Measurements from ENCODE around the gene CA10.

CA10 gene

DNA sequence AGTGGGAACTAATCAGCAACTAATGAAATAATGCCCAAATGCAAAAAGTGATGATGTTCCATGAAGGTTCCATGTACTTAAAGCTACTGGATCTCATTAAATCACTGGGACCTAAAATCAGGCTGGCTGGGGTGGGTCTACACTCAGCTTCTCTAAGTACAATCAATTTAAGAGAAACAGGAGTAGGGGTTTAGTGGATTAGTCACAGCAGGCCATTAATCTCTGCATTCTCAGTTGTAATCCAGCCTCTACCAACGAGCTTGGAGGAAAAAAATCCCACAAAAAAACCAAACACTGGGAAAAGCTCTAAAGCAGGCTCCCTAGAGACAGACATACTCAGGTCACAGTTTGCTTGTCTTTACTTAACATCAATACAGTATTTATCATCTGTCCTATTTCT is 15.0 kb downstream of the CA10 start:
- Histone ChIP-seq H3K36me3 (ENCODE audit: control insufficient read depth in 1 of 2, insufficient read depth in 2 of 2, low read length in 2 of 2) (no peaks in the 10 kb centered on the region), H3K9me3 (ENCODE audit: control insufficient read depth in 1 of 2, low read length in 2 of 2) (no peaks in the 10 kb centered on the region), H3K27ac (ENCODE audit: low read length) (no peak overlapping the region), H3K27me3 (ENCODE audit: low read depth, low read length) (no peaks in the 10 kb centered on the region), H3K4me1 (ENCODE audit: control insufficient read depth in 1 of 2, insufficient read depth in 2 of 2, low read length in 2 of 2) (no peaks in the 10 kb centered on the region), H3K4me3 (ENCODE audit: low read depth in 1 of 2, low read length in 2 of 2) (no peak overlapping the region)

DNA sequence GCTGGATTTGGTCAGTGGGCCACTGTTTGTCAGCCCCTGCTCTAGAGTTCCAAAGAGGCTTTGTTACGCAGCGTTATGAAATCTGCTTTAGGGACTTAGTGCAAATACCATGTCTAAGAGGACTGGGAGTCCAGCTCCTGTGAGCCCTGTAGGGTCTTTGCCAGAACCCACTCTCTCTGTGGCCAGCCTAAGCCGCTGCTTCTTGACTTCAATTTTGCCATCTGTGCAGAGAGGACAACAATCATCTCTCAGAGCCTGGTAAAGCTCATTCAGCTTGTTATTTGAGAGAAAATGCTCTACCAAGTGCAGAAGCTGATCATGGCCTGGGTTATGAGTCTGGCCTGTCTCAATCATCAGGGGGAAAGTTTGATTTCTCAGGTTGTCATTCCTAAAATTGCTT is 17.9 kb downstream of the CA10 start:
- Histone ChIP-seq H3K9me3 (ENCODE audit: control insufficient read depth in 1 of 2, low read length in 2 of 2) (no peaks in the 10 kb centered on the region), H3K4me3 (ENCODE audit: low read depth in 1 of 2, low read length in 2 of 2) (no peak overlapping the region)

DNA sequence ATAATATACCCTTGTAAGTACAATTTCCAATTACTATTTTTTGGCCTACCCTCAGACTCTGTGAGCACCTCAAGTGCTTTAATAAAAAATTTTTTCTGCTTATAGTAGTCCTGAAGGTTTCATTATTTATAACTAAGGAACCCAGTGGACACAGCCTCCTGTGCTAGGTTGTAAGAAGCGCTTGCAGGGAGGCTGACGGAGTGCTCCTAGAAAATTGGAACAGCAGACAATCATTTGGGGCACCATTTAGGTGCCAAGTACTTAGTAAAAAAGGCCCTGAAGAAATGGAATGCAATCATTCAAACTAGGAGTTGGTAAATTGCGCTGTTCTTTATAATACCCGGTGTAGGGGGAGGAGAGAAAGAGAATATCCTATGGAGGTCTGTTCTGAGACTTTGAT is 19.8 kb downstream of the CA10 start:
- Histone ChIP-seq H3K9me3 (ENCODE audit: control insufficient read depth in 1 of 2, low read length in 2 of 2) (no peaks in the 10 kb centered on the region), H3K36me3 (ENCODE audit: control insufficient read depth in 1 of 2, insufficient read depth in 2 of 2, low read length in 2 of 2) (no peaks in the 10 kb centered on the region), H3K4me3 (ENCODE audit: low read depth in 1 of 2, low read length in 2 of 2) (no peak overlapping the region), H3K4me1 (ENCODE audit: control insufficient read depth in 1 of 2, insufficient read depth in 2 of 2, low read length in 2 of 2) (no peaks in the 10 kb centered on the region), H3K27me3 (ENCODE audit: low read depth, low read length) (no peaks in the 10 kb centered on the region), H3K27ac (ENCODE audit: low read length) (no peak overlapping the region)

More for the DNA sequence above, 17.9 kb downstream of the CA10 start:
- no peaks in the 10 kb centered on the region for H3K36me3 ChIP-seq (ENCODE audit: control insufficient read depth in 1 of 2, insufficient read depth in 2 of 2, low read length in 2 of 2)
- H3K4me1 ChIP-seq (ENCODE audit: control insufficient read depth in 1 of 2, insufficient read depth in 2 of 2, low read length in 2 of 2): no peaks in the 10 kb centered on the region
- no peak overlapping the region for H3K27ac ChIP-seq (ENCODE audit: low read length)
- H3K27me3 ChIP-seq (ENCODE audit: low read depth, low read length): no peaks in the 10 kb centered on the region

DNA sequence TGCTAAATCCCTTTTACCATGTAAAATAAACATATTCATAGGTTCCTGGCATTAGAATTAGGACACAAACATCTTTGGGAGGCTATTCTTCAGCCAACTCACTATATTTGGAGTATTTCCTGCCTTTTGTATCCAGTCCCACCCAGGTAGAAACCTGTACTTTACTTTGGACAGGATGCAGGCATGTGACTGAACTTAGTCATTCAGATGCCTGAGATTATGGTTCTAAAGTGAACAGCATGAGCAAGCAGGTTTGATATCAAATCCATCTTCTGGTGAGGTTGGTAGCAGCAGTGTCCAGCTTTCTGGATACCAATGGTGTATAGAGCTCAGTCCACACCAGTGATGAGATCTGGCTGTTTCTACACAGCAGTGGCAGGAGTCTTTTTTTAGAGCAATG is 20.2 kb downstream of the CA10 start:
- Histone ChIP-seq H3K27ac (ENCODE audit: low read length) (no peak overlapping the region), H3K4me1 (ENCODE audit: control insufficient read depth in 1 of 2, insufficient read depth in 2 of 2, low read length in 2 of 2) (no peaks in the 10 kb centered on the region), H3K36me3 (ENCODE audit: control insufficient read depth in 1 of 2, insufficient read depth in 2 of 2, low read length in 2 of 2) (no peaks in the 10 kb centered on the region), H3K27me3 (ENCODE audit: low read depth, low read length) (no peaks in the 10 kb centered on the region), H3K9me3 (ENCODE audit: control insufficient read depth in 1 of 2, low read length in 2 of 2) (no peaks in the 10 kb centered on the region), H3K4me3 (ENCODE audit: low read depth in 1 of 2, low read length in 2 of 2) (no peak overlapping the region)

DNA sequence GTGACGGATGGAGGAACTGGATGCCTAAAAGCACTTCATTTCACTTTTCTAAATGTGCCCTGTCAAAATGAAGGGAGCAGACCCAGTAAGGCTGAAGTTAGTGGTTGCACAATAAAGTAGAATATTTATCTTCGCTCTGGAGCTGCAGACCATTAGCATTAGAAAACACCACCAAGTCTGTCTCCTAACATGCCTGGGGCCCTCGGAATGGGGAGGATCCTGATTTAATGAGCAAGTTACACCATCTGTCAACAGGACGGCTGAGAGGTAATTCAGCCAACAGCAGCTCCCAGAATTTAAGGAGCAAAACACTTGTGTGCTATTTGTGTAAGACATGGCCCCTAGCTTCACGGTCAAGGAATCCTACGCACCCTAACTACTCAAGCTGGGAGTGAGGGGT is 22.3 kb downstream of the CA10 start:
- Histone ChIP-seq H3K9me3 (ENCODE audit: control insufficient read depth in 1 of 2, low read length in 2 of 2) (no peaks in the 10 kb centered on the region), H3K4me1 (ENCODE audit: control insufficient read depth in 1 of 2, insufficient read depth in 2 of 2, low read length in 2 of 2) (no peaks in the 10 kb centered on the region), H3K4me3 (ENCODE audit: low read depth in 1 of 2, low read length in 2 of 2) (no peak overlapping the region)

DNA sequence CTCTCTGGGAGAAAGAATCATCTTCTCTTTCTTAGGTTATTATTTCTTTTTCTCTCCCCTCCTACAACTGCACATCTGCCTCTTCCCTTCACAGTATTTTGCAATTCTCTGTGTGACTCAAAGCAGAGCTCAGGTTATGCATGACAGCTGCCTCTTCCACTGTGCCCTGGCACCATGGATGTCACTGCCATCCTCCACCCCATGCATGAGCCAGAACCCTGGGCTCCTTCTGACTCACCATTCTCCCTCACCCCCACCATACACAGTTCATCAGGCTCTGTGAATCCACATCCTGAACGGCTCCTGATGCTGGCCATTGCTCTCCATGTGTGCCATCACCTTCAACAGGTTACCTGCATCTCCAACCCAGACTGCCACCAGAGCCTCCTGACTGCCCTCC is 23.9 kb downstream of the CA10 start:
- H3K4me3 ChIP-seq (ENCODE audit: low read depth in 1 of 2, low read length in 2 of 2): no peak overlapping the region
- H3K27me3 ChIP-seq (ENCODE audit: low read depth, low read length): no peaks in the 10 kb centered on the region
- H3K27ac ChIP-seq (ENCODE audit: low read length): no peak overlapping the region
- H3K36me3 ChIP-seq (ENCODE audit: control insufficient read depth in 1 of 2, insufficient read depth in 2 of 2, low read length in 2 of 2): no peaks in the 10 kb centered on the region
- H3K9me3 ChIP-seq (ENCODE audit: control insufficient read depth in 1 of 2, low read length in 2 of 2): no peaks in the 10 kb centered on the region
- H3K4me1 ChIP-seq (ENCODE audit: control insufficient read depth in 1 of 2, insufficient read depth in 2 of 2, low read length in 2 of 2): no peaks in the 10 kb centered on the region

More for the DNA sequence above, 22.3 kb downstream of the CA10 start:
- no peak overlapping the region for H3K27ac ChIP-seq (ENCODE audit: low read length)
- no peaks in the 10 kb centered on the region for H3K27me3 ChIP-seq (ENCODE audit: low read depth, low read length)
- no peaks in the 10 kb centered on the region for H3K36me3 ChIP-seq (ENCODE audit: control insufficient read depth in 1 of 2, insufficient read depth in 2 of 2, low read length in 2 of 2)

DNA sequence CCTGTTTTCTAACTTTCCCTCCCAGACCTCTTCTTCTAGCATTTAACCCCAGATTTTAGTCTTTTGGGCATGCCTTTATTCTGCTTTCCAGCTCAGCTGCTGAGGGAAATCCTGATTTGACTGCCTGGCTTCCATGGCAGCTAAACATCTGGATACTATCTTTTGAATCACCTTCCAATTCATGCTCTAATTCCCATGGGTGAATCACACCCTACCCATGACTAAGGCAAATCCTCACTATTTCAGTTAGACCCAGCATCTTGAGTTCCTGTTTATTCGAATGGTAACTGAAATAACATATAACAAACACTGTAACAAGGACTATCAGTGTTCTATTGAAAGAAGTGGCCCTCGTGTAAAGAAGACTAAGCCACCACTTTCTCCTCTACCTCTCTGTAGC is 29.8 kb downstream of the CA10 start:
- H3K36me3 ChIP-seq (ENCODE audit: control insufficient read depth in 1 of 2, insufficient read depth in 2 of 2, low read length in 2 of 2): no peaks in the 10 kb centered on the region
- H3K4me3 ChIP-seq (ENCODE audit: low read depth in 1 of 2, low read length in 2 of 2): no peak overlapping the region
- no peaks in the 10 kb centered on the region for H3K9me3 ChIP-seq (ENCODE audit: control insufficient read depth in 1 of 2, low read length in 2 of 2)
- H3K27me3 ChIP-seq (ENCODE audit: low read depth, low read length): no peaks in the 10 kb centered on the region
- no peak overlapping the region for H3K27ac ChIP-seq (ENCODE audit: low read length)
- H3K4me1 ChIP-seq (ENCODE audit: control insufficient read depth in 1 of 2, insufficient read depth in 2 of 2, low read length in 2 of 2): no peaks in the 10 kb centered on the region

DNA sequence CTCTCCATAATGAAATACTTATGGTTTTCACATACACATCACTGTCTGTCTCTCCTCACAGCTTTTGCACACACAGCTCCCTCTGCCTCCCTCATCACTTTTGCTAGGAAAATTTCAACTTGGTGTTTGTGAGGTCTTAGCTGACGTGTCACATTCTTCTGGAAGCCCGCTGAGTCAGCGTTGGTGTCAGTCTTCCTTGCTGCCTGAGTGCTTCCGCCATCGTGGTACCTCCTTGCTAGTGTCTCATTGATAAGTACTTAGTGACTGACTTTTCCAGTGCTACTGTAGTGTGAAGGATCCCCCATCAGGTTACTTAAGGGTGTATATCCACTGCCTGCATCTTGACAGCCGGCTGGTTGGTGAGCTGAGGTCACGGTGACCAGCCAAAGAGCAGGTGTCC is 33.5 kb downstream of the CA10 start:
- Histone ChIP-seq H3K36me3 (ENCODE audit: control insufficient read depth in 1 of 2, insufficient read depth in 2 of 2, low read length in 2 of 2) (no peaks in the 10 kb centered on the region), H3K4me3 (ENCODE audit: low read depth in 1 of 2, low read length in 2 of 2) (no peak overlapping the region), H3K27ac (ENCODE audit: low read length) (no peak overlapping the region), H3K4me1 (ENCODE audit: control insufficient read depth in 1 of 2, insufficient read depth in 2 of 2, low read length in 2 of 2) (no peaks in the 10 kb centered on the region), H3K27me3 (ENCODE audit: low read depth, low read length) (no peaks in the 10 kb centered on the region), H3K9me3 (ENCODE audit: control insufficient read depth in 1 of 2, low read length in 2 of 2) (no peaks in the 10 kb centered on the region)

DNA sequence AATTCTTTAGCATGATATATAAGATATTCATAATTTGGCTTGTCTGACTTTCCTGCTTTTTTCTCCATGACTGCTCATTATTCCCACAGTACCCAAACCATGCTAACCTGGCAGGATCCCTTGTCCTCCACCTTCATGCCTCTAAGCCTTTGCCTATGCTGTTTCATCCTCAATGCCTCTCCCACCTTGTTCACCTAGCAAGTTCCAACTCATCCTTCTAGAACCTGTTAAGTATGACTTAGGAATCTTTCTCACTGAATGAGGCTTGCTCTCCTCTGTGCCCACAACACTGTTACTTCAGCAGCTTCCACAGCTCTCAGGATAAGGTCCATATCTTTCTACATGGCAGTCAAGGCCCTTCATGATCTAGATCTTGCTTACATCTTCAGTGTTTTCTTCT is 34.0 kb downstream of the CA10 start:
- Histone ChIP-seq H3K27ac (ENCODE audit: low read length) (no peak overlapping the region), H3K9me3 (ENCODE audit: control insufficient read depth in 1 of 2, low read length in 2 of 2) (no peaks in the 10 kb centered on the region), H3K4me3 (ENCODE audit: low read depth in 1 of 2, low read length in 2 of 2) (no peak overlapping the region), H3K36me3 (ENCODE audit: control insufficient read depth in 1 of 2, insufficient read depth in 2 of 2, low read length in 2 of 2) (no peaks in the 10 kb centered on the region), H3K4me1 (ENCODE audit: control insufficient read depth in 1 of 2, insufficient read depth in 2 of 2, low read length in 2 of 2) (no peaks in the 10 kb centered on the region), H3K27me3 (ENCODE audit: low read depth, low read length) (no peaks in the 10 kb centered on the region)

DNA sequence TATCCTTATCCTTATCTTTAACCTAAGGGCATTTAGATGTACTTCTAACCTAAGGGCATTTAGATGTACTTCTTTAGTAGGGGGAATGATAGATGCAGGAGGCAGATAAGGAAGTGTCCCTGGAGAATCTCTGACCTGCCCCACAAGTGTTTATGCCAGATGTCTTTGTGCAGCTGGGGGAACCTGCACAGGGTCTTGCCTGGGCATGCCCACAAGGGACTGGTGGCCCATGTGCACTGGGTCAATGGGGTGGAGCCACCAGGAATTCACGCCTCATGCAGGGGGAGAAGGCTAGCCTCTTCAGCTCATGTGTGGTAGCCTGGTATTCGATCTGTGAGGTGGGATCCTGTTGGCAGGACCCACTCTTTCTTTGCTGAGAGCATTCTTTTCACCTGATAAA is 38.0 kb downstream of the CA10 start:
- Histone ChIP-seq H3K9me3 (ENCODE audit: control insufficient read depth in 1 of 2, low read length in 2 of 2) (no peaks in the 10 kb centered on the region), H3K36me3 (ENCODE audit: control insufficient read depth in 1 of 2, insufficient read depth in 2 of 2, low read length in 2 of 2) (no peaks in the 10 kb centered on the region), H3K27ac (ENCODE audit: low read length) (no peak overlapping the region), H3K4me3 (ENCODE audit: low read depth in 1 of 2, low read length in 2 of 2) (no peak overlapping the region), H3K27me3 (ENCODE audit: low read depth, low read length) (no peaks in the 10 kb centered on the region), H3K4me1 (ENCODE audit: control insufficient read depth in 1 of 2, insufficient read depth in 2 of 2, low read length in 2 of 2) (no peaks in the 10 kb centered on the region)

DNA sequence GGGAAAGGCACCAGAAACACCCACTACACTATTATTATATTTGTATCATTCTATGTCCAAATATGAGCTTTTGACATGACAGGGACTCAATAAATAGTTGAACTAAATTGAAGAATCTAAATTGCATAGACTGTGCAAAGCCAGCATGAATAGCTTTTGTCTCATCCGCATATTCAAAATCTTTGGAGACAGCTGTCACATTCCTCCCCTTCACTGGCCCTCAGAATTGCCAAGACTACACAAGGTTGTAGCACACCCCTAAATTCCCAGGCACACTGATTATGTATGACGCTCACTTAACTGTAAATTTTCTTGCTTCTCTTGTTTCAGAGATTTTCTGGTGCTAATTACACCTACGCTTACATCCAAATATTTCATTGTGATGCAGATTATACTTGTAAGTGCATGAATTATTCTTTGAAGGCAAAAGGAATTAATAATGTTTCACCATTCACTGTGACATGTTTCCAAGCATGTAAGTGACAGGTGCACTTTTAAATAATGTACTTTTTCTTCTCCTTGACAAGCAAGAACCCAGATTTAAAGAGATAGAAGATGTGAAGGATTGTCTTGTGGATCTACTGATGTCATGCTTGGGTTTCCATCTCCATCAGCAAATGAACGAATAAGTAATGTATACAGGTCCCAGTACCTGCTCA is 47.5 kb downstream of the CA10 start:
- Histone ChIP-seq H3K4me1 (ENCODE audit: control insufficient read depth in 1 of 2, insufficient read depth in 2 of 2, low read length in 2 of 2) (no peaks in the 10 kb centered on the region), H3K27ac (ENCODE audit: low read length) (no peak overlapping the region), H3K9me3 (ENCODE audit: control insufficient read depth in 1 of 2, low read length in 2 of 2) (no peaks in the 10 kb centered on the region), H3K4me3 (ENCODE audit: low read depth in 1 of 2, low read length in 2 of 2) (no peak overlapping the region), H3K36me3 (ENCODE audit: control insufficient read depth in 1 of 2, insufficient read depth in 2 of 2, low read length in 2 of 2) (no peaks in the 10 kb centered on the region), H3K27me3 (ENCODE audit: low read depth, low read length) (no peaks in the 10 kb centered on the region)

DNA sequence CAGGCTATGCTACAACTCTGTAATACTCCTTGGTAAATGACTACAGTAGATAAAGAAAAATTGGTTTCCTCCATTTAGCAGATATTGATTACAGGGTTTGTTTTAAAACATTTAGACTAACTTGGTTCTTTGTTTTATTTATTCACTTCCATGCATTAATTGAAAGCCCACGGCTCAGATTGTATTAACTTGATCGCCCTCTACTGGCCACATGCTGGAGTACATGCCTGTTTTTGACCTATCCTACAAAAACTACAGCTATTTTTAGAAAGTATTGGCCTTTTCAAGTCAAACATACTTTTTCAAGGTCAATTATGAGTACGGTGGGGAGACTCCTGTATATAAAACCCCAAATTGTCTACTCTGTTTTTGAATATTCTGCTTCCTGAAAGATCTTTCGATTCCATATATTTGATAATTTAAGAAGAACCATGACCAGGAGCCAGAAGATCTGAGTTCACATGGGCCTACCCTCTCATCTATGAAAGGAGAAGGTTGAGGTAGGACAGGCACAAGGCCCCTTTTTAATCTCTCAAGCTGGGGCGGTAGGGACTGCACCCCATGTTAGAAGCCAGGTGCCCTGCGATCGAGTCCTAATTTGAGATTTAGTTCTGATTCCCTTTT is 51.8 kb downstream of the CA10 start:
- no peaks in the 10 kb centered on the region for H3K27me3 ChIP-seq (ENCODE audit: low read depth, low read length)
- H3K9me3 ChIP-seq (ENCODE audit: control insufficient read depth in 1 of 2, low read length in 2 of 2): no peaks in the 10 kb centered on the region
- no peak overlapping the region for H3K4me3 ChIP-seq (ENCODE audit: low read depth in 1 of 2, low read length in 2 of 2)
- H3K4me1 ChIP-seq (ENCODE audit: control insufficient read depth in 1 of 2, insufficient read depth in 2 of 2, low read length in 2 of 2): no peaks in the 10 kb centered on the region
- no peaks in the 10 kb centered on the region for H3K36me3 ChIP-seq (ENCODE audit: control insufficient read depth in 1 of 2, insufficient read depth in 2 of 2, low read length in 2 of 2)
- H3K27ac ChIP-seq (ENCODE audit: low read length): no peak overlapping the region
